K562 (cell line): ENCODE results near the gene CCDC192. TPM values are rescaled to one million over a fixed set of nuclear protein-coding genes. Genes with fewer than 3 reads are reported as not detected.
"Not testable (repeated sequence)": the region's sequence is repeated elsewhere in the genome, so short reads cannot be mapped to it uniquely, and the experiment has no call there.

Source experiments
- ATAC-seq: fragments of 200-7000 bp; cut with Tn5 transposase; 3 replicates; pipeline ENCODE4 v1.9.1; 2020; ENCODE audit warnings: moderate library complexity
- BruUV-seq: library from RNA; stranded (reverse); fragments of 400-500 nt; replicated peaks from 2 replicates; lab custom pipeline; 2021; lab: Mats Ljungman, UMichigan
- CTCF ChIA-PET: fragments of 300-600 bp; formaldehyde crosslinking; extraction: SDS; loops from one replicate; lab custom pipeline; 2021; ENCODE audit warnings: low intra/inter-chr PET ratio; lab: Yijun Ruan, JAX
- POLR2A ChIA-PET: fragments of 300-600, 350-650 bp; sonication (Branson Sonifier 250); formaldehyde crosslinking; extraction: SDS; loops from one replicate; lab custom pipeline; 2021; ENCODE audit warnings: antibody characterized with exemption, inconsistent platforms; lab: Yijun Ruan, JAX
- DNase-seq, 4 experiments: peaks; one replicate each; pipeline versions ENCODE4 v3.0.0 to v3.0.0-alpha.2; 2011 to 2018; ENCODE audit warnings: low spot score in 3 of 4, mixed read lengths in 3 of 4; ENCODE audit errors: extremely low read depth in 1 of 4
- FAIRE-seq: peaks from 2 replicates; lab custom pipeline; 2011; peaks lifted over from hg19 to GRCh38; lab: Jason Lieb, UNC
- H2AFZ ChIP-seq: 2 replicates; pipeline ENCODE4 v1.6.0; 2011; ENCODE audit warnings: low read depth, low read length, control low read depth, inconsistent platforms
- H3K27ac ChIP-seq: fragments of 200-600 bp; 3 replicates; pipeline ENCODE4 v1.8.0; 2011; ENCODE audit warnings: low read depth, mild to moderate bottlenecking, control low read depth, inconsistent platforms, low read length, moderate library complexity, mixed read lengths; ENCODE audit errors: extremely low read depth
- H3K27me3 ChIP-seq, 2 experiments: fragments of 300-600 bp in 1 of 2; 2 replicates in 1 of 2; 3 replicates in 1 of 2; pipeline versions ENCODE4 v1.6.0 to v1.8.0; 2011; ENCODE audit warnings: inconsistent platforms in 2 of 2, low read length in 2 of 2, mild to moderate bottlenecking in 1 of 2, mixed read lengths in 1 of 2, moderate library complexity in 1 of 2; ENCODE audit not compliant: control insufficient read depth in 2 of 2, insufficient read depth in 2 of 2
- H3K36me3 ChIP-seq: fragments of 300-600 bp; 3 replicates; pipeline ENCODE4 v1.8.0; 2011; ENCODE audit warnings: mild to moderate bottlenecking, low read length, inconsistent platforms; ENCODE audit not compliant: control insufficient read depth, insufficient read depth
- H3K4me1 ChIP-seq, 2 experiments: fragments of 200-600 bp in 1 of 2; replicated peaks in 1 of 2; 2 replicates in 1 of 2; 3 replicates in 1 of 2; pipeline versions ENCODE4 v1.5.1 to v1.8.0; 2011; ENCODE audit warnings: inconsistent platforms in 2 of 2, low read length in 2 of 2, mild to moderate bottlenecking in 1 of 2, mixed read lengths in 1 of 2, moderate library complexity in 1 of 2; ENCODE audit not compliant: control insufficient read depth in 2 of 2, insufficient read depth in 2 of 2
- H3K4me2 ChIP-seq: 2 replicates; pipeline ENCODE4 v1.6.1; 2011; ENCODE audit warnings: low read length, control low read depth, inconsistent platforms, mixed read lengths; ENCODE audit not compliant: insufficient read depth
- H3K4me3 ChIP-seq: fragments of 200-600 bp; sonication (generic), shearing (Covaris generic); 2 replicates; pipeline ENCODE4 v1.5.1; 2016; ENCODE audit warnings: control low read depth, inconsistent platforms
- H3K79me2 ChIP-seq: fragments of 200-600 bp; 3 replicates; pipeline ENCODE4 v1.8.0; 2011; ENCODE audit warnings: low read length, inconsistent platforms; ENCODE audit not compliant: control insufficient read depth, insufficient read depth
- H3K9ac ChIP-seq, 2 experiments: 2 replicates each; pipeline versions ENCODE4 v1.6.0 to v1.6.1; 2011; ENCODE audit warnings: low read depth in 2 of 2, low read length in 2 of 2, control low read depth in 1 of 2, inconsistent platforms in 1 of 2, mild to moderate bottlenecking in 1 of 2, mixed read lengths in 1 of 2; ENCODE audit not compliant: insufficient read depth in 1 of 2
- H3K9me1 ChIP-seq: one replicate; pipeline ENCODE4 v1.6.0; 2011; ENCODE audit warnings: inconsistent platforms, mild to moderate bottlenecking, low read length, moderate library complexity; ENCODE audit not compliant: control insufficient read depth, insufficient read depth
- H3K9me3 ChIP-seq: replicated peaks from 2 replicates; pipeline ENCODE4 v1.5.1; 2011; ENCODE audit warnings: low read depth, low read length, inconsistent platforms; ENCODE audit not compliant: control insufficient read depth, insufficient read depth
- H4K20me1 ChIP-seq: replicated peaks from 2 replicates; pipeline ENCODE4 v1.6.1; 2011; ENCODE audit warnings: low read length, inconsistent platforms, mixed read lengths; ENCODE audit not compliant: control insufficient read depth, insufficient read depth
- DIDO1 ChIP-seq: fragments of 450-650 bp; IDR thresholded peaks from 2 replicates; pipeline ENCODE4 v1.6.1; 2016; ENCODE audit warnings: low read depth, missing biosample characterization, missing genetic modification characterization
- POLR2AphosphoS5 ChIP-seq: IDR thresholded peaks from 2 replicates; pipeline ENCODE4 v1.6.1; 2011; ENCODE audit warnings: mild to moderate bottlenecking, low read depth, low read length, moderate library complexity; ENCODE audit not compliant: control insufficient read depth, insufficient read depth
- RBM22 ChIP-seq: fragments of 200-400 bp; formaldehyde crosslinking; IDR thresholded peaks from 2 replicates; pipeline ENCODE4 v1.6.1; 2018; ENCODE audit warnings: low read length, low read depth; ENCODE audit not compliant: poor library complexity, severe bottlenecking
- ZNF316 ChIP-seq: fragments of 450-650 bp; IDR thresholded peaks from 2 replicates; pipeline ENCODE4 v1.6.1; 2016
- ZNF764 ChIP-seq: fragments of 250-450 bp; sonication (Bioruptor Pico); IDR thresholded peaks from 2 replicates; pipeline ENCODE4 v1.4.0; 2020; ENCODE audit warnings: low read depth, mild to moderate bottlenecking, moderate library complexity
- WGBS: fragments of 100-300 bp; shearing (Covaris generic); methylation state at CpG from one replicate; pipeline ENCODE4 v1.1.6; 2016; ENCODE audit warnings: low coverage, mixed read lengths; ENCODE audit not compliant: insufficient coverage; ENCODE audit errors: missing lambda C conversion rate; 5-methylcytosine and 5-hydroxymethylcytosine counted together
- in situ Hi-C: fragments of 300-500 bp; cut with MboI; formaldehyde crosslinking; loops from 4 replicates; pipeline ENCODE4 v1.15.0; 2018; ENCODE audit warnings: inconsistent platforms, mixed read lengths
- intact Hi-C: fragments of 100-400 bp; cut with micrococcal nuclease; formaldehyde crosslinking; loops from 2 replicates; pipeline ENCODE4 v1.14.2; 2022
- polyA plus RNA-seq, 8 experiments: library from polyadenylated mRNA; depleted of rRNA in 4 of 8; stranded (reverse) in 5 of 8; unstranded in 3 of 8; fragments of >200 nt; fragmentation: Nextera tagmentation in 2 of 8; fragmentation: Illumina TruSeq in 1 of 8; extraction: Ambion mirVana in 2 of 8; extraction: Trizol in 1 of 8; gene quantifications; 2 replicates each; pipeline versions ENCODE4 v1.2.1 to v1.2.3, GENCODE V29; 2011 to 2014; ENCODE audit warnings: inconsistent platforms in 1 of 8, missing spikeins in 1 of 8
- total RNA-seq, 7 experiments: library from RNA; depleted of rRNA in 6 of 7; stranded (reverse); fragments of >200 nt in 6 of 7; fragmentation: Illumina TruSeq in 2 of 7; extraction: Trizol in 2 of 7; gene quantifications; 2 replicates each; pipeline versions ENCODE4 v1.2.1 to v1.2.3, GENCODE V29; 2011 to 2021; ENCODE audit warnings: low replicate concordance in 1 of 7
- TF ChIP-seq, protein P1 (sequence below), 3 experiments: fragments of 200-800 bp in 1 of 3; fragments of 250-450 bp in 1 of 3; fragments of 450-650 bp in 1 of 3; sonication (Bioruptor Pico) in 1 of 3; sonication (Bioruptor generic) in 1 of 3; formaldehyde crosslinking in 1 of 3; IDR thresholded peaks; 2 replicates each; pipeline versions ENCODE4 v1.6.1 to v1.8.0; 2016 to 2022; ENCODE audit warnings: mild to moderate bottlenecking in 2 of 3, missing genetic modification characterization in 2 of 3, missing compliant biosample characterization in 1 of 3, moderate library complexity in 1 of 3
- TF ChIP-seq, protein P2 (sequence below): fragments of 250-450 bp; sonication (Bioruptor Pico); IDR thresholded peaks from 2 replicates; pipeline ENCODE4 v1.4.0; 2020; ENCODE audit warnings: borderline replicate concordance

Gene CCDC192
- total and polyA plus RNA-seq, 9 of the 15 experiments (the other 6 are each of a cell fraction or from before 2014, with no cell fraction given): 0.21 to 0.66 (median 0.38) TPM; not detected in 2

DNA sequence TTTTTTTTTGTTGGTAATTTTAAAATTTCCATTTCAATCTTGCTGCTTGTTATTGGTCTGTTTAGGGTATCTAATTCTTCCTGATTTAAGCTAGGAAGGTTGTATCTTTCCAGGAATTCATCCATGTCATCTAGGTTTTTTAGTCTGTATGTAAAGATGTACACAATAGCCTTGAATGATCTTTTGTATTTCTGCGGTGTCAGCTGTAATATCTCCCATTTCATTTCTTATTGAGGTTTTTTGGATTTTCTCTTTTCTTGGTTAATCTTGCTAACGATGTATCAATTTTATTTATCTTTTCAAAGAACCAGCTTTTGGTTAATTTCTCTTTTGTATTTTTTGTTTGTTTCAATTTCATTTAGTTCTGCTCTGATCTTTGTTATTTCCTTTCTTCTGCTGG, 79.3 kb downstream of the CCDC192 start:
- H3K27ac ChIP-seq, in situ Hi-C loops, H3K9me3 ChIP-seq, H3K27me3 ChIP-seq, CTCF ChIA-PET, H3K36me3 ChIP-seq, H3K79me2 ChIP-seq, H4K20me1 ChIP-seq, DNase-seq, H3K4me2 ChIP-seq, H2AFZ ChIP-seq, H3K9me1 ChIP-seq, FAIRE-seq, H3K9ac ChIP-seq, ATAC-seq, H3K4me3 ChIP-seq, intact Hi-C loops, H3K4me1 ChIP-seq, BruUV-seq, POLR2A ChIA-PET: not testable (repeated sequence)
- 0% methylated on average over 2 of the region's 2 CpGs for whole genome bisulfite sequencing
- TF ChIP-seq ZNF316: peak; percentile 69

DNA sequence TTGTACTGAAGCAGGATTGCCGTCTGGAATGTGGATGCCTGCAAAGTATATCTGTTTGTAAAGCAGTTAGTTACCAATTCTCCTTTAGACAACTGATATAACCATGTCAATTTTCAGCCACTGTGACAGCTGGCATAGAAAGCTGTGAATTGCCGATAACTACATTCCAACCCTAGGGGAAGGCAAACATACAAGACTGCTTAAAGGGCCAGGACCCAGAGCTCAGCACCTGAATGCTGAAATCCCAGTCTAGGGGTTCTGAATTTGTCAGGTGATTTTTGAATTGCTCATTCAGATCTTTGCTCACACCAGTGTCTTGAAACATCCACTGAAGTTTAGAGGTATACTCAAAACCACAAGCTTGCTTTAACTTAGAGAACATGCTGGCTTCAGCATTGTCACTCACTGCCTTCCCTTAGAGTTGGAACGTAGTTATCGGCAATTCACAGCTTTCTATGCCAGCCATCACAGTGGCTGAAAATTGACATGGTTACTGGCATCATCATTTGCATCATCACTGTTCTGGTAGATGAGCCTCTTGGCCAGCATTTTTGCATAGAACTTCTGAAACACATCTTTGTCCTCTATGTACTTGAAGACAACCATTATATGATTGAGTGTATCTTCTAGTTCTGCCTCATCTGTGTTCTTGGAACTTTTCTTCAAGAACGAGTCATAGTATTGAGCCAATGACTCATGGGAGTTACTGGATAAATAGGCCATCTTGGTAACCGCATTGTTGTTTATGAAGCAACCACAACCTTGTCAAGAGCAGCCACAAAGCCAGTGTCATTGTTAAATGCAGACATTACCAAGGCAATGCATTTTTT, 82.1 kb downstream of the CCDC192 start:
- Histone ChIP-seq H3K4me2 (no peak overlapping the region), H3K79me2 (no peaks in the 10 kb centered on the region), H3K4me1 (no peaks in the 10 kb centered on the region), H3K9ac (no peak overlapping the region), H3K36me3 (no peaks in the 10 kb centered on the region), H3K27me3 (no peaks in the 10 kb centered on the region), H3K27ac (no peak overlapping the region), H3K9me1 (no peaks in the 10 kb centered on the region), H2AFZ (no peak overlapping the region), H3K4me3 (no peak overlapping the region), H3K9me3 (no peaks in the 10 kb centered on the region), H4K20me1 (no peaks in the 10 kb centered on the region)
- FAIRE-seq (no peak), DNase-seq (no peak), ATAC-seq (no peak)
- in situ Hi-C loops: no loop called here
- 1% methylated on average over 6 of the region's 6 CpGs for WGBS
- intact Hi-C loops: no loop called here
- CTCF ChIA-PET: no interaction called here
- POLR2A ChIA-PET: no interaction called here
- BruUV-seq: no TSS peak
- TF ChIP-seq, protein P1, sequence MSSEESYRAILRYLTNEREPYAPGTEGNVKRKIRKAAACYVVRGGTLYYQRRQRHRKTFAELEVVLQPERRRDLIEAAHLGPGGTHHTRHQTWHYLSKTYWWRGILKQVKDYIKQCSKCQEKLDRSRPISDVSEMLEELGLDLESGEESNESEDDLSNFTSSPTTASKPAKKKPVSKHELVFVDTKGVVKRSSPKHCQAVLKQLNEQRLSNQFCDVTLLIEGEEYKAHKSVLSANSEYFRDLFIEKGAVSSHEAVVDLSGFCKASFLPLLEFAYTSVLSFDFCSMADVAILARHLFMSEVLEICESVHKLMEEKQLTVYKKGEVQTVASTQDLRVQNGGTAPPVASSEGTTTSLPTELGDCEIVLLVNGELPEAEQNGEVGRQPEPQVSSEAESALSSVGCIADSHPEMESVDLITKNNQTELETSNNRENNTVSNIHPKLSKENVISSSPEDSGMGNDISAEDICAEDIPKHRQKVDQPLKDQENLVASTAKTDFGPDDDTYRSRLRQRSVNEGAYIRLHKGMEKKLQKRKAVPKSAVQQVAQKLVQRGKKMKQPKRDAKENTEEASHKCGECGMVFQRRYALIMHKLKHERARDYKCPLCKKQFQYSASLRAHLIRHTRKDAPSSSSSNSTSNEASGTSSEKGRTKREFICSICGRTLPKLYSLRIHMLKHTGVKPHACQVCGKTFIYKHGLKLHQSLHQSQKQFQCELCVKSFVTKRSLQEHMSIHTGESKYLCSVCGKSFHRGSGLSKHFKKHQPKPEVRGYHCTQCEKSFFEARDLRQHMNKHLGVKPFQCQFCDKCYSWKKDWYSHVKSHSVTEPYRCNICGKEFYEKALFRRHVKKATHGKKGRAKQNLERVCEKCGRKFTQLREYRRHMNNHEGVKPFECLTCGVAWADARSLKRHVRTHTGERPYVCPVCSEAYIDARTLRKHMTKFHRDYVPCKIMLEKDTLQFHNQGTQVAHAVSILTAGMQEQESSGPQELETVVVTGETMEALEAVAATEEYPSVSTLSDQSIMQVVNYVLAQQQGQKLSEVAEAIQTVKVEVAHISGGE (CRISPR knock-in tag; IDR thresholded peaks at IDR 0.05): no peak
- TF ChIP-seq, protein P2, sequence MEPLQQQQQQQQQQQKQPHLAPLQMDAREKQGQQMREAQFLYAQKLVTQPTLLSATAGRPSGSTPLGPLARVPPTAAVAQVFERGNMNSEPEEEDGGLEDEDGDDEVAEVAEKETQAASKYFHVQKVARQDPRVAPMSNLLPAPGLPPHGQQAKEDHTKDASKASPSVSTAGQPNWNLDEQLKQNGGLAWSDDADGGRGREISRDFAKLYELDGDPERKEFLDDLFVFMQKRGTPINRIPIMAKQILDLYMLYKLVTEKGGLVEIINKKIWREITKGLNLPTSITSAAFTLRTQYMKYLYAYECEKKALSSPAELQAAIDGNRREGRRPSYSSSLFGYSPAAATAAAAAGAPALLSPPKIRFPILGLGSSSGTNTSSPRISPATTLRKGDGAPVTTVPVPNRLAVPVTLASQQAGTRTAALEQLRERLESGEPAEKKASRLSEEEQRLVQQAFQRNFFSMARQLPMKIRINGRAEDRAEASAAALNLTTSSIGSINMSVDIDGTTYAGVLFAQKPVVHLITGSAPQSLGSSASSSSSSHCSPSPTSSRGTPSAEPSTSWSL (CRISPR knock-in tag): no peak
- TF ChIP-seq RBM22 (no peak), POLR2AphosphoS5 (no peak), ZNF764 (CRISPR knock-in tag) (no peak), DIDO1 (no peak)
